ENCODE results near the gene TMEM8B.

The TMEM8B gene

DNA sequence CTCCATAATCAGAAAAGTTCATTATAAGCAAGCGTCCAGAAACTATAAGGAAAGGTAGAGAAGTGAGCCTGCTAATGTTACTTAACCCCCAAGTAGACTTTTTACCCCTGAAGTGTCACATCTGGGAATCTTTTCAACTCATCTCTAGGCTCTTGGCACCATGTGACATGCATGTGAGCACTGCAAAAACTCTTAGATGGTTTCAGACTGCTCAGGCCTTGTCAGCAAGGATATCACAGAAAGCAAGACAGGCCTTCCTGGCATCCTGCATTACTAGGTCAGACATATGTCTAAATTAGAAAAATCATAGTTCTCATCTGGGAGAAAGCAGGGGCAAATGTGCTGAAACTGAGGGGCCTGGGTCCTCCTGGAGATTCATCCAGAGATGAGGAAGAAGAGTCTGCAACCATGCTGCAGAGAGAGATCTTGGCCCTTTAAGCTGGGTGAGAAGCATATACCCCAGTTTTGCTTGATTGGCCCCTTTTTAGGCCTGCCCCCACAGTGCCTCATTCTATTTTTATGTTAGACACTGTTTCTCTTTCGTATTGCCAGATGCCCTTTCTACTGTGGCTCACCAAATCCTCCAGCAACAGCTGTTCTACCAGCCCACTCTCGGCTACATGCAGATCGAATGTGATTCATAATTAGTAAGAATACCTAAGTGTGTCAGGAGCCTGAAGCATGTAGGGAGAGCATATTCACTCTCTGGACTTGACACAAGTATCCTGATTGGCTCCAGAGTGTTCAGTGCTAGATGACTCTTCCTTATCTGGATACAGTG, 19.0 kb downstream of the TMEM8B start:
- no peak overlapping the region for H3K4me3 ChIP-seq (ENCODE audit: low read length)
- TF ChIP-seq, protein P1, sequence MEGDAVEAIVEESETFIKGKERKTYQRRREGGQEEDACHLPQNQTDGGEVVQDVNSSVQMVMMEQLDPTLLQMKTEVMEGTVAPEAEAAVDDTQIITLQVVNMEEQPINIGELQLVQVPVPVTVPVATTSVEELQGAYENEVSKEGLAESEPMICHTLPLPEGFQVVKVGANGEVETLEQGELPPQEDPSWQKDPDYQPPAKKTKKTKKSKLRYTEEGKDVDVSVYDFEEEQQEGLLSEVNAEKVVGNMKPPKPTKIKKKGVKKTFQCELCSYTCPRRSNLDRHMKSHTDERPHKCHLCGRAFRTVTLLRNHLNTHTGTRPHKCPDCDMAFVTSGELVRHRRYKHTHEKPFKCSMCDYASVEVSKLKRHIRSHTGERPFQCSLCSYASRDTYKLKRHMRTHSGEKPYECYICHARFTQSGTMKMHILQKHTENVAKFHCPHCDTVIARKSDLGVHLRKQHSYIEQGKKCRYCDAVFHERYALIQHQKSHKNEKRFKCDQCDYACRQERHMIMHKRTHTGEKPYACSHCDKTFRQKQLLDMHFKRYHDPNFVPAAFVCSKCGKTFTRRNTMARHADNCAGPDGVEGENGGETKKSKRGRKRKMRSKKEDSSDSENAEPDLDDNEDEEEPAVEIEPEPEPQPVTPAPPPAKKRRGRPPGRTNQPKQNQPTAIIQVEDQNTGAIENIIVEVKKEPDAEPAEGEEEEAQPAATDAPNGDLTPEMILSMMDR (conservative IDR thresholded peaks at IDR 0.05; ENCODE audit: low read length), result no peak
- DNase-seq (ENCODE audit: low read depth), result peak; percentile 89

- TF ChIP-seq, protein P1 (conservative IDR thresholded peaks at IDR 0.05; ENCODE audit: low read length), result no peak
- DNase-seq (ENCODE audit: low read depth), result no peak
Observed at GRCh38 chr9:35852267-35852815, 23.3 kb downstream of the TMEM8B start.

GRCh38 chr9:35852876-35853865, 24.1 kb downstream of the TMEM8B start:
- no peak for DNase-seq (ENCODE audit: low read depth)
- no peak overlapping the region for H3K4me3 ChIP-seq (ENCODE audit: low read length)
- TF ChIP-seq, protein P1 (conservative IDR thresholded peaks at IDR 0.05; ENCODE audit: low read length), result no peak

More at GRCh38 chr9:35852267-35852815, 23.3 kb downstream of the TMEM8B start:
- H3K4me3 ChIP-seq (ENCODE audit: low read length), result no peak overlapping the region

DNA sequence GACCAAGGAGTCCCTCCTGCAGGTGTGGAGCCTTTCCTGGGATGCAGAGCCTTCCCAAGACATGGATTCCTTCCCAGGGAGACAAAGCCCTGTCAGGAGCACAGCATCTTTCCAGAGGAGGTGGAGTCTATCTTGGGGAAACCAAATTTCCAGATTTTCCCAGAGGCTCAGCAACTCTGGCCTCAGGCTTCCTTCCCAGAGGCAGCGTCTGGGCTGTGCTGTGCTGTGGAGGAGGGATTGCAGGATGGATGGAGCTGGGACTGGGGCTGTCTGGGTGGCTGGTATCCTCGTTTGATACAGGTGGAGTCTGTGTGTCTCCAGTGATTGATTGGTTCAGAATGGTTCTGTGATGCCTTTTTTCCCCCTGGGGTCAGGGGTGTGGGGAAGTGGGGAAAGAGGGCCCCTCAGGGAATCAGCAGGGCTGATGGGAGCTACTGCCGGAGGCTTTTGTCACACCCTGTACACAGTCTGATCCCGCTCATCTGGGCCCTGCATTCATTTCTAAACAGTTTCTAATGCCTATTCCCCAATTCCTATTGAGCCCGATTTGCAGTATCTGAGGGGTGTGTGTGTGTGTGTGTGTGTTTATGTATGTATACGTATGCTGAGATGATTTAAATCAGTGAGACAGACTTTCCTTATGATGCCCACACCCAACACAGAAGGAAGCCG, 25.2 kb downstream of the TMEM8B start:
- DNase-seq (ENCODE audit: low read depth), result no peak
- H3K4me3 ChIP-seq (ENCODE audit: low read length), result no peak overlapping the region
- TF ChIP-seq, protein P1 (conservative IDR thresholded peaks at IDR 0.05; ENCODE audit: low read length), result no peak

GRCh38 chr9:35856206-35856605, 27.2 kb downstream of the TMEM8B start:
- TF ChIP-seq, protein P1 (conservative IDR thresholded peaks at IDR 0.05; ENCODE audit: low read length), result no peak
- no peak for DNase-seq (ENCODE audit: low read depth)
- H3K4me3 ChIP-seq (ENCODE audit: low read length), result no peak overlapping the region

DNA sequence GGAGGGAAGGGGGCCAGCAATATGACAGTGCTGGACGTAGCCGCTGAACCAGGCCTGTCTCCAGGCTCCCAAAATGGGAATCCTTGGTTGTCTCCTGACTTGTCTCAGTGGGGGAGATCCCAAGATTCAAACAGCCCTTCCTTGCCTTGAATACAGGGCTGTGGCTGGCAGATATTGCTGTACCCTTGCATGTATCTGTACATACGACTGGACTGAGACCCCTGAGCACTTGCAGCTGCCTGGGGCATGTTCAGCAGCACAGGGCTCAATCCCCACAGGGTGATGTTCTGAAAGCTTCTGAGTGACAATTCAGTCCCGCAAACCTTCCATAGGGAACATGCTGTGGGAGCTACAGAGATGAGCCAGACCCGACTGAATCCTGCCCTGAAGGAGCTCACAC, 27.9 kb downstream of the TMEM8B start:
- no peak overlapping the region for H3K4me3 ChIP-seq (ENCODE audit: low read length)
- no peak for DNase-seq (ENCODE audit: low read depth)
- TF ChIP-seq, protein P1 (conservative IDR thresholded peaks at IDR 0.05; ENCODE audit: low read length), result no peak

Measured in AG10803 (cell line).